Measurements from ENCODE around the gene KRAS.

DNA sequence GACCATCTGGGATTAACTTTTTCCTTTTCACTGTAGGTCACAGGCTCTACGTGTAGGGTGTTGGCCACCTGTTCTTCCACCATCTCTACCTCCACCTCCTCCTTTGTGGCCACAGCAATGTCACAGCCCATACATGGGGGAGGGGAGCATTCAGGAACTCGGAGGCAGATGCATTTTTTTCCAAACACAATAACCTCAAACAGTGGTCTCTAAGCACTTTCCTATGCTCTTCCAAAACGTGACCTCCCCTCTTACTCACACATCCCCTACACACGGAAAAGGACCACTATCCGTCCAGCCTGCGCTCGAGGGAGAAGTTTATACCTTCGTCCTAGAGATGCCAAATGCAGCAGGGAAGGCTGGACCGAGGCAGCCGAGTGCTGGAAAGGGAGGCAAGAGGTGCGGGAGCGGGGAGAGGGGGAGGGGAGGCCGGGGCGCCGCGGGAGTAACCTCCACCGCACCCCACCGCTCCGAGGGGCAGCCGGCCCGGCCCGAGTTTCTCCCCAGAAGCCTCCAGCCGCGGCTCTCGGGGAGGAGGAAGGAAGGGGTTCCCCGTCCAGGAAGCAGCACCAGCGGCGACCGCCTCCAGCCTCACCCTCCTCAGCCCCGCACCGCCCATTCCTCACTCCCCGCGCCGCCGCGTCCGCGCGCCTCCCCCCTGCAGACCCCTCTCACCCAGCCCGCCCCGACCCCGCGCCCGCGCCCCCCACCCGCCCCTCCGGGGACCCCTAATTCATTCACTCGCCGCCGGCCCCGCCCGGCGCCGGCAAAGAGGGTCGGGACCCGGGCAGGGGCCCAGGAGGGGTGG, 594 bp downstream of the KRAS start:
- TF ChIP-seq CTCF (conservative IDR thresholded peaks at IDR 0.05; ENCODE audit: low read length) (no peak), EZH2phosphoT487 (IDR thresholded peaks at IDR 0.05; ENCODE audit: borderline replicate concordance, low read depth, low read length) (no peak)

Measured in OCI-LY7 (cell line).